GM12878 (cell line): Measurements from ENCODE around the gene WNT11. TPM values are rescaled to one million over a fixed set of nuclear protein-coding genes. Genes with fewer than 3 reads are reported as not detected.

Experiments
- ATAC-seq: fragments of 200-7000 bp; cut with Tn5 transposase; 3 replicates; pipeline ENCODE4 v1.9.1; 2020; ENCODE audit warnings: mild to moderate bottlenecking, moderate library complexity
- BruUV-seq: library from RNA; stranded (reverse); fragments of 400-500 nt; replicated peaks from 2 replicates; lab custom pipeline; 2021; lab: Mats Ljungman, UMichigan
- CTCF ChIA-PET: fragments of 300-600 bp; sonication (Branson Sonifier 250); formaldehyde crosslinking; extraction: SDS; loops from one replicate; lab custom pipeline; 2021; ENCODE audit warnings: inconsistent platforms; lab: Yijun Ruan, JAX
- POLR2A ChIA-PET: fragments of 350-600 bp; formaldehyde crosslinking; extraction: SDS; loops from one replicate; lab custom pipeline; 2021; ENCODE audit warnings: inconsistent platforms; lab: Charles Lee
- RAD21 ChIA-PET: fragments of 300-600 bp; sonication (Branson Sonifier 250); formaldehyde crosslinking; loops from one replicate; lab custom pipeline; 2023; ENCODE audit warnings: antibody characterized with exemption; ENCODE audit not compliant: unreplicated experiment; lab: Charles Lee
- SMC1A ChIA-PET: fragments of 300-600 bp; sonication (Branson Sonifier 250); formaldehyde crosslinking; loops from one replicate; lab custom pipeline; 2023; ENCODE audit not compliant: unreplicated experiment, uncharacterized antibody; lab: Charles Lee
- DNase-seq: peaks from one replicate; pipeline ENCODE4 v3.0.0-alpha.2; 2011; ENCODE audit warnings: low read depth, low spot score
- FAIRE-seq: peaks from 3 replicates; lab custom pipeline; 2011; peaks lifted over from hg19 to GRCh38; lab: Jason Lieb, UNC
- H2AFZ ChIP-seq: 2 replicates; pipeline ENCODE4 v1.6.0; 2011; ENCODE audit warnings: low read depth, low read length, control low read depth; ENCODE audit not compliant: control insufficient read depth
- H3K27ac ChIP-seq: 2 replicates; pipeline ENCODE4 v1.5.1; 2011; ENCODE audit warnings: control low read depth; ENCODE audit not compliant: control insufficient read depth, insufficient read depth
- H3K27me3 ChIP-seq, 2 experiments: replicated peaks in 1 of 2; 2 replicates each; pipeline versions ENCODE4 v1.6.0 to v1.6.1; 2011; ENCODE audit warnings: low read length in 1 of 2; ENCODE audit not compliant: control insufficient read depth in 2 of 2, insufficient read depth in 2 of 2
- H3K36me3 ChIP-seq, 2 experiments: 2 replicates each; pipeline ENCODE4 v1.5.1; 2011; ENCODE audit warnings: low read length in 1 of 2; ENCODE audit not compliant: control insufficient read depth in 2 of 2, insufficient read depth in 2 of 2
- H3K4me1 ChIP-seq: 2 replicates; pipeline ENCODE4 v1.6.1; 2011; ENCODE audit warnings: mild to moderate bottlenecking, low read length, moderate library complexity, mixed read lengths; ENCODE audit not compliant: control insufficient read depth, insufficient read depth
- H3K4me2 ChIP-seq: 2 replicates; pipeline ENCODE4 v1.6.0; 2011; ENCODE audit warnings: control low read depth; ENCODE audit not compliant: control insufficient read depth, insufficient read depth
- H3K4me3 ChIP-seq: fragments of 200-600 bp; sonication (generic); 2 replicates; pipeline ENCODE4 v1.5.1; 2016
- H3K79me2 ChIP-seq: 2 replicates; pipeline ENCODE4 v1.6.0; 2011; ENCODE audit warnings: low read length; ENCODE audit not compliant: control insufficient read depth, insufficient read depth
- H3K9ac ChIP-seq: 2 replicates; pipeline ENCODE4 v1.8.0; 2011; ENCODE audit warnings: low read length, control low read depth, mixed read lengths; ENCODE audit not compliant: control insufficient read depth, insufficient read depth
- H3K9me3 ChIP-seq: replicated peaks from 3 replicates; pipeline ENCODE4 v1.5.1; 2011; ENCODE audit warnings: mild to moderate bottlenecking, low read length; ENCODE audit not compliant: control insufficient read depth, insufficient read depth
- H4K20me1 ChIP-seq: 2 replicates; pipeline ENCODE4 v1.6.0; 2011; ENCODE audit not compliant: control insufficient read depth, insufficient read depth
- EGR1 ChIP-seq, 2 experiments: IDR thresholded peaks; 1 replicate in 1 of 2; 2 replicates in 1 of 2; pipeline ENCODE4 v1.6.1; 2011 to 2012; ENCODE audit warnings: low read depth in 2 of 2, low read length in 2 of 2, borderline replicate concordance in 1 of 2, mild to moderate bottlenecking in 1 of 2, moderate library complexity in 1 of 2
- NFYB ChIP-seq: IDR thresholded peaks from 2 replicates; pipeline ENCODE4 v1.6.1; 2011; ENCODE audit warnings: low read depth, mild to moderate bottlenecking, low read length, improper control_type of control experiment, moderate library complexity; ENCODE audit not compliant: insufficient read depth
- NRF1 ChIP-seq: conservative IDR thresholded peaks from 2 replicates; pipeline ENCODE4 v1.6.1; 2011; ENCODE audit warnings: mild to moderate bottlenecking, low read depth, low read length, improper control_type of control experiment
- SIX5 ChIP-seq: IDR thresholded peaks from 2 replicates; pipeline ENCODE4 v1.6.1; 2011; ENCODE audit warnings: mild to moderate bottlenecking, low read depth, low read length, moderate library complexity; ENCODE audit not compliant: severe bottlenecking
- TARDBP ChIP-seq: IDR thresholded peaks from 2 replicates; pipeline ENCODE4 v1.6.1; 2016; ENCODE audit warnings: borderline replicate concordance
- ZBTB40 ChIP-seq: fragments of 450-650 bp; IDR thresholded peaks from 2 replicates; pipeline ENCODE4 v1.6.1; 2016; ENCODE audit warnings: mild to moderate bottlenecking, moderate library complexity, borderline replicate concordance
- WGBS: methylation state at CpG from one replicate; pipeline ENCODE4 v1.1.6; 2016; ENCODE audit warnings: low lambda C conversion rate; ENCODE audit not compliant: insufficient replicate concordance, insufficient coverage; ENCODE audit errors: missing lambda C conversion rate; 5-methylcytosine and 5-hydroxymethylcytosine counted together
- in situ Hi-C: fragments of 300-500 bp; cut with MboI; formaldehyde crosslinking; loops from 9 replicates; pipeline ENCODE4 v1.14.3; 2018; ENCODE audit warnings: mixed read lengths
- intact Hi-C: fragments of 100-400 bp; cut with micrococcal nuclease; formaldehyde crosslinking; loops from one replicate; pipeline ENCODE4 v1.14.2; 2022; ENCODE audit not compliant: unreplicated experiment
- polyA plus RNA-seq, 11 experiments: library from polyadenylated mRNA; depleted of rRNA in 4 of 11; unstranded in 6 of 11; stranded (reverse) in 5 of 11; fragments of >200 nt; fragmentation: Nextera tagmentation in 4 of 11; fragmentation: Illumina TruSeq in 1 of 11; extraction: Ambion mirVana in 4 of 11; extraction: Trizol in 1 of 11; gene quantifications; 1 replicate in 1 of 11; 2 replicates in 10 of 11; pipeline versions ENCODE4 v1.2.1 to v1.2.3, GENCODE V29; 2011 to 2016; ENCODE audit warnings: inconsistent platforms in 2 of 11, missing spikeins in 2 of 11, low read depth in 1 of 11
- total RNA-seq, 4 experiments: library from RNA; depleted of rRNA in 3 of 4; stranded (reverse); fragments of >200 nt in 3 of 4; fragmentation: Illumina TruSeq in 1 of 4; extraction: Trizol in 1 of 4; gene quantifications; 2 replicates each; pipeline versions ENCODE4 v1.2.1 to v1.2.3, GENCODE V29; 2013 to 2021
- TF ChIP-seq, protein P1 (sequence below): fragments of 450-650 bp; IDR thresholded peaks from 2 replicates; pipeline ENCODE4 v1.6.1; 2016; ENCODE audit warnings: mild to moderate bottlenecking
- TF ChIP-seq, protein P2 (sequence below): fragments of 450-650 bp; IDR thresholded peaks from 2 replicates; pipeline ENCODE4 v1.6.1; 2014; ENCODE audit warnings: mild to moderate bottlenecking

The WNT11 gene
- total and polyA plus RNA-seq, 10 of the 15 experiments (the other 5 are each of a cell fraction or from before 2014, with no cell fraction given) = 0.05 to 0.19 TPM; not detected in 8

GRCh38 chr11:76150141-76150540, 56.2 kb downstream of the WNT11 start:
- Histone ChIP-seq H3K9ac (no peak overlapping the region), H2AFZ (no peak overlapping the region), H3K9me3 (no peaks in the 10 kb centered on the region), H3K27me3 (no peaks in the 10 kb centered on the region), H3K27ac (no peak overlapping the region), H3K79me2 (no peaks in the 10 kb centered on the region), H3K4me3 (no peak overlapping the region), H3K4me2 (no peak overlapping the region), H4K20me1 (no peaks in the 10 kb centered on the region), H3K4me1 (peaks cover 22% of the 10 kb centered on the region), H3K36me3 (no peaks in the 10 kb centered on the region)
- no peak for ATAC-seq
- CTCF ChIA-PET = interaction anchor here (0.7 to 1.9 kb wide), 8 partner anchors 17 to 484 kb away, joined by 3 to 13 read pairs (median 3); no protein-coding TSS in a partner anchor
- FAIRE-seq = no peak
- in situ Hi-C loops (loop anchor here (5.0 kb wide), 2 partner anchors 253 to 343 kb away; no protein-coding TSS in a partner anchor), intact Hi-C loops (no loop called here)
- no TSS peak for BruUV-seq
- TF ChIP-seq, protein P1, sequence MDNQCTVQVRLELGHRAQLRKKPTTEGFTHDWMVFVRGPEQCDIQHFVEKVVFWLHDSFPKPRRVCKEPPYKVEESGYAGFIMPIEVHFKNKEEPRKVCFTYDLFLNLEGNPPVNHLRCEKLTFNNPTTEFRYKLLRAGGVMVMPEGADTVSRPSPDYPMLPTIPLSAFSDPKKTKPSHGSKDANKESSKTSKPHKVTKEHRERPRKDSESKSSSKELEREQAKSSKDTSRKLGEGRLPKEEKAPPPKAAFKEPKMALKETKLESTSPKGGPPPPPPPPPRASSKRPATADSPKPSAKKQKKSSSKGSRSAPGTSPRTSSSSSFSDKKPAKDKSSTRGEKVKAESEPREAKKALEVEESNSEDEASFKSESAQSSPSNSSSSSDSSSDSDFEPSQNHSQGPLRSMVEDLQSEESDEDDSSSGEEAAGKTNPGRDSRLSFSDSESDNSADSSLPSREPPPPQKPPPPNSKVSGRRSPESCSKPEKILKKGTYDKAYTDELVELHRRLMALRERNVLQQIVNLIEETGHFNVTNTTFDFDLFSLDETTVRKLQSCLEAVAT = no peak
- TF ChIP-seq ZBTB40 = no peak
- TF ChIP-seq EGR1 (IDR thresholded peaks at IDR 0.05; ENCODE audit: borderline replicate concordance in 1 of 2, low read depth in 2 of 2, low read length in 2 of 2) = no peak
- no peak for TF ChIP-seq NRF1
- TF ChIP-seq NFYB = no peak
- TF ChIP-seq TARDBP = no peak
- TF ChIP-seq, protein P2, sequence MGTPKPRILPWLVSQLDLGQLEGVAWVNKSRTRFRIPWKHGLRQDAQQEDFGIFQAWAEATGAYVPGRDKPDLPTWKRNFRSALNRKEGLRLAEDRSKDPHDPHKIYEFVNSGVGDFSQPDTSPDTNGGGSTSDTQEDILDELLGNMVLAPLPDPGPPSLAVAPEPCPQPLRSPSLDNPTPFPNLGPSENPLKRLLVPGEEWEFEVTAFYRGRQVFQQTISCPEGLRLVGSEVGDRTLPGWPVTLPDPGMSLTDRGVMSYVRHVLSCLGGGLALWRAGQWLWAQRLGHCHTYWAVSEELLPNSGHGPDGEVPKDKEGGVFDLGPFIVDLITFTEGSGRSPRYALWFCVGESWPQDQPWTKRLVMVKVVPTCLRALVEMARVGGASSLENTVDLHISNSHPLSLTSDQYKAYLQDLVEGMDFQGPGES = no peak
- no peak for TF ChIP-seq SIX5
- POLR2A ChIA-PET = no interaction called here
- no peak for DNase-seq
- RAD21 ChIA-PET = interaction anchor here (0.5 to 1.1 kb wide), 5 partner anchors 155 to 605 kb away, joined by 3 to 5 read pairs (median 3); no protein-coding TSS in a partner anchor
- SMC1A ChIA-PET = interaction anchor here (0.8 to 2.8 kb wide), 5 partner anchors 198 to 283 kb away, joined by 3 to 15 read pairs (median 3); no protein-coding TSS in a partner anchor
- WGBS = 56% methylated on average over 4 of the region's 4 CpGs
